ENCODE measurements around the gene SUPV3L1.

SUPV3L1 gene

DNA sequence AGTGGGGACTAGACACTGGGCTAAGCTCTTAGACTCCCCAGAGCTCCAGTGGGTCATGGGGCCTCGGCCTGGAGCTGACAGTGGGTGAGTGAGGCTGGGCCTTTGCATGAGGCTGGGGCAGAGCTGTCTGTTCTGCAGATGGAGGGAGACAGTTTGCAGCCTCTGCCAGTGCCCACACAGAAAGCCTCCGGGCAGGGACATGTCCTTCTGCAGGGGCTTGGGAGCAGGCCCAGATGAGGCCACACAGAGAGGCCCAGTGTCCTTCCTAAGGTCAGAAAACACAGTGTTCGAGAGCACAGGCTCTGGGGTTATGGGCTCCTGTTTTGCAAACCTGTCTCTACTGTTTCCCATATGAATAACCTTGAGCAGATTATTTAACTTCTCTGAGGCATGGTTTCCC is 73.1 kb downstream of the SUPV3L1 start:
- TF ChIP-seq, protein P1, sequence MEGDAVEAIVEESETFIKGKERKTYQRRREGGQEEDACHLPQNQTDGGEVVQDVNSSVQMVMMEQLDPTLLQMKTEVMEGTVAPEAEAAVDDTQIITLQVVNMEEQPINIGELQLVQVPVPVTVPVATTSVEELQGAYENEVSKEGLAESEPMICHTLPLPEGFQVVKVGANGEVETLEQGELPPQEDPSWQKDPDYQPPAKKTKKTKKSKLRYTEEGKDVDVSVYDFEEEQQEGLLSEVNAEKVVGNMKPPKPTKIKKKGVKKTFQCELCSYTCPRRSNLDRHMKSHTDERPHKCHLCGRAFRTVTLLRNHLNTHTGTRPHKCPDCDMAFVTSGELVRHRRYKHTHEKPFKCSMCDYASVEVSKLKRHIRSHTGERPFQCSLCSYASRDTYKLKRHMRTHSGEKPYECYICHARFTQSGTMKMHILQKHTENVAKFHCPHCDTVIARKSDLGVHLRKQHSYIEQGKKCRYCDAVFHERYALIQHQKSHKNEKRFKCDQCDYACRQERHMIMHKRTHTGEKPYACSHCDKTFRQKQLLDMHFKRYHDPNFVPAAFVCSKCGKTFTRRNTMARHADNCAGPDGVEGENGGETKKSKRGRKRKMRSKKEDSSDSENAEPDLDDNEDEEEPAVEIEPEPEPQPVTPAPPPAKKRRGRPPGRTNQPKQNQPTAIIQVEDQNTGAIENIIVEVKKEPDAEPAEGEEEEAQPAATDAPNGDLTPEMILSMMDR (IDR thresholded peaks at IDR 0.05; ENCODE audit: low read depth, low read length), result no peak
- DNase-seq (ENCODE audit: extremely low read depth, low read depth), result no peak

DNA sequence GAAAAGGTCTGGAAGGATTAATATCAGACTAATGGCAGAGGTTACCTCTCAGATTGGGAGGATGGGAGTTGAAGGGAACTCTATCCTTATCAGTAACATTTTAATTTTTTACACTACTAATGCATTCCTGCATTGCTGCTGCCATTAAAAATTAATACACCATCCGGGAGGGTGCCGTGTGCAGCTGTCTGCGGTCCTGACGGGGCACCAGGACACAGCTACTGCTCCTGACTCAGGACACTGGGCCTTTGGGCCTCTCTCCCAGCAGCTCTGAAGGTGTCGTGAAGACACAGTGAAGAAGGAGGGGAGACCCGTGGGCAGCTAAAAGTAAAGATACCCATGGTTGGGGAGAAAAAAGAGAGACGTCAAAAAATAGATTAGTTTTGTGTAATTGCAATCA is 74.8 kb downstream of the SUPV3L1 start:
- TF ChIP-seq, protein P1 (IDR thresholded peaks at IDR 0.05; ENCODE audit: low read depth, low read length), result no peak
- no peak for DNase-seq (ENCODE audit: extremely low read depth, low read depth)
